NCI-H510A treated with DMSO at 0.1 percent for 48 hours (cell line): Measurements from ENCODE around the gene PRAC2.
A peak's percentile ranks its signal among the peaks of the same experiment; 100 is the strongest.

Experiments
- DNase-seq: peaks from one replicate; lab custom pipeline; 2025; lab: John Stamatoyannopoulos, UW

The PRAC2 gene

DNA sequence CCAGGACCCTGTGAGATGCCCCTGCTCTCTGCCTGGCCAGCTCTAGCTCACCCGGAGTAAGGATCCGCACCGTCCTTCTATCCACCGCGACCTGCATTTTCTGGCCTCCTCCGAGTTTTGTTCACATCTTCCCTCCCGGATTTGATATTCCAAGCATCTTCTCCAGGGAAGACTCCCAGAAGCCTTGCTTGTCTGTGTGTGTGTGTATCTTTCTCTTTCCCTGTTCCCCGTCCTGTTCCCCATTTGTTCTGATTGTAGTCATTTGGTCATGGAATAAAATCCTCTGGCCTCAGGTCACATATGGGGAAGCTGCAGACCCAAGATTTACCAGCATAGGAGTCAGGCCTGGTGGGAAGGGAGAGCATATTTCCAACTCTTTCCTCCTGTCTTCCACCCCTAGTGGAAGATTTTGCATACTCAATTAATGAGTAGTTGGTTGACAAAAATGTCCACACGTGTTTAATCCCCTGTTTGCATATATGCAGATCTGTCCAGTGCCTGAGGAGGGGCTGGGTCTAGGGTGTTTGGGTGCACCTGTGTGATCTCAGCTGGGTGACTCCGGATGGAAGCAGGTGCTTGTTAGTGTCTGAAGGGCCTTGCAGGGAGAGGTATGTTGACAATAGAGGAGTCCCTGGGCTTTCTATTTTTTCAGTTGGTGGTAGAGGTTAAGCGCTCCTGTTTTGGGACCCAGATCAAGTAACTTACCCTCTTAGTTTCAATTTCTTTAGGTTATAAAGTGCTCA lies 2.5 kb upstream of the PRAC2 start:
- peak; percentile 72 for DNase-seq

GRCh38 chr17:48721009-48721402 lies 2.0 kb upstream of the PRAC2 start:
- DNase-seq: no peak

DNA sequence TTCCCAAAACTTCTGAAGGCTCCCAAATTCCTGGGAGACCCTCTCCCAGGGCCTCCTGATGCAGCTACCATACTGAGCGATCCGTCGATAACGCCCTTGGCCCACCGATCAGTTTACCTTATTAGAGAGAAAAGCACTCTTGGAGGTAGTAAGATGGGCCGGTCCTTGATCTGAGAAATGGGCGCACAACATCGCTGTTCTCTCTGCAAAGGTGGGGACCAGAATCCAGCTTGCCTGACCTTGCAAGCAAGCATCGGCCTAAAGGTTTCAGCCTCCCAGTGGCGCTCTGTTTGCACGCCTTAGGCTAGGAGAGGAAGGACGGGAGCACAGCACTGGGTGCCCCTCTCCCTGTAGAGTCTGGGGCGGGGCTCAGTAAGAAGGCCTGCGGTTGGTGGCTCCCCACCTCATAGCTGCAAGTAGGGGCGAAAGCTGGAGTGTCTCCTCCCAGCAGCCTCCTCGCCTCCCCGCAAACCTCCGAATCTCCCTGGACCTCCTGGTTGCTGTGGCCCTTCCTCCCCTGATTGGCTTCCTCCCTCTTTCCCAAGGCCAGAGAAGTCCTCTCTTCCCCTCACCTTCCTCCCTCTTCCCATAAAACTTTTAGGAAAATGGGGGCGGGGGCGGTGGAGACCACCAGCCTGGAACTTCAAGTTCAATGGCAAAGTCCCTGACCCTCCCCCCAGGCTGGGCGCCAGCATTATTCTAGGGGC lies 631 bp upstream of the PRAC2 start, which contains the start of gene PRAC1:
Gene PRAC1, minus strand, starts transcription at position 318 of the 707 bp plus-strand sequence. Its CDS starts 126 bp downstream, at position 192.
- peak; percentile 81 for DNase-seq

DNA sequence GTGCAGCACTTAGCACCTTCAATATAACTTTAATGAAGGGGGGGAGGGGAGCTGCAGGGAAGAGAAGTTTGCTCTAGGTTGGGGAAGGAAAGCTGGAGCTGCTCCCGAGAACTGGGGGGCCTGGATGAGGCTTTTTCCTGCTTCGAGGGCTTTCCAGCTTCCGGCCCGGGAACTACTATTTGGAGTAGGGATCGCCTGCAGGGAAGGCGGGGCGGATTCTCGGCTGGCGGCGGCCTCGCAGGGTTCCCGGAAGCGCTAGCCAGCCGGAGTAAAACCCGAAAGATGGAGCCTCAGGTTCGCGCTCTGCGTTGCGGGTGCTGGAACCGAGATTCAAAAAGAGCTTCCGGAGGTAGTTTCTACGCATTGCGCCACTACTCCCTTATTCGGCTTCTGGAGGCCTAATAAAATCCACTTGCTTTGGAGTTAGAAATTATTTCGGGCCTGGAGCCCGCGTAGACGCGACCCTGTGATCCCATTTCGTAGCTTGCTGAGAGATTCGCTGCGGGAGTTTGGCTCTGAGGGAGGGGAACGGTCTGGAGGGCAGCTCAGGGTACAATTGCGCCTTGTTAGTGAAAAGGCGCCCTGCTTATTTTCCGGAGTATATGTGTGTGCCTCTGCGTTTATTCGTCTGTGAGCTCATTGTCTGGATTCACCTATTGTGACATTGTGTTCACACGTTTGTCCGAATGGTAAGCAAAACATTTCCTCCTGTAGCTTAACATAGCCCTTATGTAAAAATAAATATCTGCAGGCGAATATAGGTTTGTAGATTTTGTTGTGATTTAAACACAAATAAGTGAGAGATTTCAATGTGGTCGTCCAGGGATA lies 652 bp downstream of the PRAC2 start:
- peak; percentile 62 for DNase-seq

DNA sequence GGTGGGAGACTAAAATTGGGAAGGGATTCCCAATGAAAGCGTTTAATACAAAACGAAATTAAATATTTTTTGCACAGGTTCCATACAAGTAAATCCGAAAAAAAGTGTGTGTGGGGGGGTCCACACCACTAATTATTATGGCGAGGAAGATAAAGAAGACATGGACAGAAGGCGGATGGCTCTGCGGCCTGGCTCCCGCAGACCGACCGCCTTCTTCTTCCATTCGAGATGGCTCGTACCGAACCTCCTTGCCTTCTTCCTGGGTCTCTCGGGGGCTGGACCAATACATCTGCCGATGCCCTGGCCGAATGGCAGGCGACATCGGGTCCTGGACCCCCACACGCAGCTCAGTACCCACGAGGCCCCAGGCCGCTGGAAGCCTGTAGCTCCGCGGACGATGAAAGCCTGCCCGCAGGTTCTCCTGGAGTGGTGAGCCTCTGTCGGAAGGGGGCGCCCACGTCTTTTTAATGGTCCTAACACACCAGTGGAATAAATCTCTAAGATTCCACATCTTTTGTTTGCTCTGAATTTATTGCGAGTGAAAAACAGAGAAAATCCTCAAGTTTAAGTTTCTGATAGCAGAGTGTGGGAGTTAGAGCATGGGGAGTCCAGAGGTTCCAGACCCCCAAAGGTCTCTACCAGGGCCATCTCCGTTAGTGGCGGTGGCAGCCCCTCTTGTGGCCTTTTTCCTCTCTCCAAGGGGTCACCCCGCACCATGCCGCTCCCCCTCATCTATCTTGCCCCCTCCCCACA lies 1.4 kb downstream of the PRAC2 start:
- DNase-seq: peak; percentile 94

GRCh38 chr17:48725004-48725287 lies 2.0 kb downstream of the PRAC2 start:
- DNase-seq: no peak

- DNase-seq: no peak
Measured at GRCh38 chr17:48725288-48726064, 2.5 kb downstream of the PRAC2 start.

DNA sequence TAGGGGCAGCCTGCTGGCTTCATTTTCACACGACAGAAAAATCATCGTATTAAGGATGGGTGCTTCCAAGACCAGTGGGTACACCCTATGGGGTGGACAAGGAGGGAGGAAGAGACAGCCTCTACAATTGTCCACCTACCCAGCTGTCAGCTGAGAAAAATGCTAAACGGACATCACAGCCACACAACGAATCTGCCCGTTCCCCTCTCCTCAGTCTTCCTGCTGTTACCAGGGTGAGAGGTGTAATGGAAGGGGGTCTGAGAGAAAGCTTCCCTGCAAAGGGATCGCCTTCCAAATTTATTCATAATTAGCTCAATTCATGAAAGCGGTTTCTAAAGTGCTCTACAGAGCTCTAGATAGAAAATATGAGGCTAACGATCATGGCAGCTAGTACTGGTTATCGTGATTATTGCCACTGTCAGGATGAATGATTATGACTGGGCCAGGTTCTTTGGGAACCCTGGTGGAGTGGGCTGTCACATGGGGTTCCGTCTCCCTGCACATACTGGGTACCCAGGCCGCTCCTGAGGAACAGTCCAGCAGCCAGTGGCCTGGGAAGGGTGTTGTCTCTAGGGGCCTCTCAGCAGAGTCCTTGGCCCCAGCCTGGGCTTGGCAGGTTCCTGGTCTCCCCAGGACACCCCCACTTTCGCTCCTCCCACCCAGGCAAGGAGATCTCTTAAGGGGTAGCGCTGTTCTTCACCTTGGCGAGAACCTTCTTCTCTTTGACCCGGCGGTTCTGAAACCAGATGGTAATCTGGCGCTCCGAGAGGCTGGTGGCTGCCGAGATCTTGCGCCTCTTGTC lies 3.3 kb downstream of the PRAC2 start:
- DNase-seq: no peak

GRCh38 chr17:48726916-48727286 lies 3.9 kb downstream of the PRAC2 start:
- DNase-seq: no peak

DNA sequence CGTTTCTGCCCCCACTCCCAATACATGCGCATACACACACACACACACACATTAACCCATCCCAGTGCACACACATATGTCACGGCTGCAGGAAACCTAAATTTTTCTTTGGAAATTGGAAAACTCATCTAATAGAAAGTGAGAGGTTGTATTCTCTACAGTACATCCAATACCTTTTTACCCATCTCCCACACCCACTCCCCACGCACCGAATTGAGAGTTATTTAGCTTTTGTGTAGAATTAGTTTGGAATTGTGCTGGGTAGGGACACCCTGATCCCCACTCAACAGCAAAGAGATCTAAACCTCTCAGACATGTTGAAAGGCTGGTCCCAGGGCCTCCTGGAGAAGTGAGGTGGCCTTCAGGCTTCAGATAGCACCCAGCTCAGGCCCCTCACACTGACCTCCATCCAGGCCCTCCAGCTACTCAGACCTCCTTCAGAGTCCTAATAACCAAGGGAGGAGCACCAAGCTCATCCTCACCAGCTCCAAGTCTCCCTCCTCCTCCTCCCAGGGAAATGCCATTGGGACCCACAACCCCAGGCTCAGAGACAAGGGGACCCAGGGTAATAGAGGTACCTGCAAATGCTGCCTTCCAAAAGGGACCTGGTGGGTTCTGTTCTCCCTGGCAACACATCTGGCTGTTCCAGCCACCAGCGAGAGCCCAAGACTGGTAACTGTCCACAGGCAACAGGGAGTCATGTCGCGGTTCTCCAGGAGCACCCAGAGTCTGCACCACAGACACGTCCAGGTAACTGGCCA lies 4.6 kb downstream of the PRAC2 start:
- DNase-seq: no peak

- DNase-seq: peak; percentile 90
Measured at GRCh38 chr17:48728232-48729231, 5.5 kb downstream of the PRAC2 start, which contains the start of gene HOXB13. Gene HOXB13 (minus strand): TSS chr17:48728750. CDS start chr17:48728593, 157 bp downstream.

- DNase-seq: peak; percentile 71
Measured at GRCh38 chr17:48729335-48730239, 6.6 kb downstream of the PRAC2 start.

GRCh38 chr17:48730240-48730550 lies 7.2 kb downstream of the PRAC2 start:
- no peak for DNase-seq

DNA sequence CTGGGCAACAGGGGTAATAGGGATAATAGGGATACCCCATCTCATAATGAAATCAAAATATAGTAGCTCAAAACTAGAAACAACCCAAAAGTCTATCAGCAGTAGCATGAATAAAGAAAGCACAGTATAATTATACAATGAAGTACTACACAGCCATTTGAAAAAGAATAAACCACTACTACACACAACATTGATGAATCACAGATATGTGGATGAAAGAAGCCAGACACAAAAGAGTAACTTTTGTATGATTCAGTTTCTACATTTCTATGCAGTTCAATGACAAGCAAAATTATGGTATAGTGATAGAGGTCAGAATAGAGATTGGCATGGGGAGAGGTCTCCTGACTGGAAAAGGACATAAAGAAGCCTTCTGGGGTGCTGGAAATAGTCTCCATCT lies 8.4 kb downstream of the PRAC2 start:
- no peak for DNase-seq

GRCh38 chr17:48732688-48733629 lies 10.0 kb downstream of the PRAC2 start:
- DNase-seq: no peak

GRCh38 chr17:48733632-48734328 lies 10.8 kb downstream of the PRAC2 start:
- DNase-seq: no peak
